Liver (tissue), 9 donors: ENCODE measurements around the gene USP21. TPM values are rescaled to one million over a fixed set of nuclear protein-coding genes. Genes with fewer than 3 reads are reported as not detected.

ENCODE experiments used
- DNase-seq: peaks from one replicate; pipeline ENCODE4 v3.0.0-alpha.2; 2017; ENCODE audit warnings: low spot score
- H3K27ac ChIP-seq, 2 donors: one replicate each; pipeline ENCODE4 v1.7.0; 2013; ENCODE audit warnings: inconsistent platforms in 2 of 2, low read length in 2 of 2, control low read depth in 1 of 2, low read depth in 1 of 2, mild to moderate bottlenecking in 1 of 2
- H3K27me3 ChIP-seq, 4 donors: one replicate each; pipeline versions ENCODE4 v1.6.1 to v1.7.0; 2013; ENCODE audit warnings: low read length in 3 of 4, inconsistent platforms in 1 of 4, mild to moderate bottlenecking in 1 of 4, moderate library complexity in 1 of 4; ENCODE audit not compliant: control insufficient read depth in 4 of 4, insufficient read depth in 4 of 4
- H3K36me3 ChIP-seq, 4 donors: one replicate each; pipeline versions ENCODE4 v1.6.1 to v1.7.0; 2013; ENCODE audit warnings: low read length in 3 of 4, mild to moderate bottlenecking in 3 of 4, low read depth in 1 of 4, moderate library complexity in 1 of 4; ENCODE audit not compliant: control insufficient read depth in 4 of 4, insufficient read depth in 3 of 4
- H3K4me1 ChIP-seq, 4 donors: one replicate each; pipeline versions ENCODE4 v1.6.1 to v1.7.0; 2013; ENCODE audit warnings: low read length in 3 of 4, mild to moderate bottlenecking in 3 of 4, moderate library complexity in 1 of 4; ENCODE audit not compliant: control insufficient read depth in 4 of 4, insufficient read depth in 4 of 4
- H3K4me3 ChIP-seq, 3 donors: one replicate each; pipeline versions ENCODE4 v1.6.1 to v1.7.0; 2013; ENCODE audit warnings: low read length in 3 of 3, control low read depth in 1 of 3, low read depth in 1 of 3, mild to moderate bottlenecking in 1 of 3
- H3K9ac ChIP-seq, 2 donors: one replicate each; pipeline ENCODE4 v1.7.0; 2013; ENCODE audit warnings: low read length in 2 of 2, mild to moderate bottlenecking in 2 of 2, moderate library complexity in 2 of 2, control low read depth in 1 of 2, low read depth in 1 of 2
- H3K9me3 ChIP-seq, 4 donors: one replicate each; pipeline versions ENCODE4 v1.6.1 to v1.7.0; 2013; ENCODE audit warnings: low read length in 3 of 4; ENCODE audit not compliant: control insufficient read depth in 4 of 4
- EGR1 ChIP-seq, 2 donors: IDR thresholded peaks; 2 replicates each; pipeline ENCODE4 v1.6.1; 2016 to 2018; ENCODE audit warnings: antibody characterized with exemption in 2 of 2, low read depth in 2 of 2
- FOXA2 ChIP-seq: IDR thresholded peaks from 2 replicates; pipeline ENCODE4 v1.6.1; 2016; ENCODE audit warnings: antibody characterized with exemption
- GABPA ChIP-seq, 2 donors: IDR thresholded peaks in 1 of 2; conservative IDR thresholded peaks in 1 of 2; 2 replicates each; pipeline ENCODE4 v1.6.1; 2016; ENCODE audit warnings: antibody characterized with exemption in 2 of 2, mild to moderate bottlenecking in 1 of 2, moderate library complexity in 1 of 2
- HNF4A ChIP-seq, 2 donors: conservative IDR thresholded peaks; 2 replicates each; pipeline ENCODE4 v1.6.1; 2016; ENCODE audit warnings: antibody characterized with exemption in 2 of 2, mild to moderate bottlenecking in 2 of 2
- JUND ChIP-seq, 2 donors: IDR thresholded peaks; 2 replicates each; pipeline ENCODE4 v1.6.1; 2016; ENCODE audit warnings: antibody characterized with exemption in 2 of 2
- NR2F2 ChIP-seq: IDR thresholded peaks from 2 replicates; pipeline ENCODE4 v1.6.1; 2016; ENCODE audit warnings: antibody characterized with exemption
- RAD21 ChIP-seq, 2 donors: IDR thresholded peaks; 2 replicates each; pipeline ENCODE4 v1.6.1; 2016; ENCODE audit warnings: antibody characterized with exemption in 2 of 2, mild to moderate bottlenecking in 2 of 2
- SP1 ChIP-seq: IDR thresholded peaks from 2 replicates; pipeline ENCODE4 v1.6.1; 2018; ENCODE audit warnings: antibody characterized with exemption, mild to moderate bottlenecking
- TAF1 ChIP-seq: conservative IDR thresholded peaks from 2 replicates; pipeline ENCODE4 v1.6.1; 2016; ENCODE audit warnings: antibody characterized with exemption, mild to moderate bottlenecking
- YY1 ChIP-seq: IDR thresholded peaks from 2 replicates; pipeline ENCODE4 v1.6.1; 2016; ENCODE audit warnings: antibody characterized with exemption, mild to moderate bottlenecking
- WGBS: extraction: QIAGEN DNeasy Blood & Tissue Kit; methylation state at CpG from one replicate; pipeline ENCODE4 v1.1.7; 2013; 5-methylcytosine and 5-hydroxymethylcytosine counted together
- polyA plus RNA-seq, 2 donors: library from polyadenylated mRNA; stranded (reverse) in 1 of 2; unstranded in 1 of 2; fragments of 200-250 nt in 1 of 2; fragments of >200 nt in 1 of 2; fragmentation: Nextera tagmentation in 1 of 2; extraction: Ambion mirVana in 1 of 2; gene quantifications; one replicate each; pipeline versions ENCODE4 v1.2.1 to v1.2.3, GENCODE V29; 2013 to 2015
- total RNA-seq, 2 donors: library from RNA; depleted of rRNA; stranded (reverse); fragments of >200 nt; gene quantifications; one replicate each; pipeline ENCODE4 v1.2.3, GENCODE V29; 2014
- TF ChIP-seq, protein P1 (sequence below): IDR thresholded peaks from 2 replicates; pipeline ENCODE4 v1.6.1; 2016; ENCODE audit warnings: antibody characterized with exemption
- TF ChIP-seq, protein P2 (sequence below): IDR thresholded peaks from 2 replicates; pipeline ENCODE4 v1.6.1; 2016; ENCODE audit warnings: antibody characterized with exemption
- TF ChIP-seq, protein P3 (sequence below): IDR thresholded peaks from 2 replicates; pipeline ENCODE4 v1.6.1; 2016; ENCODE audit warnings: antibody characterized with exemption, mild to moderate bottlenecking
- TF ChIP-seq, protein P4 (sequence below): IDR thresholded peaks from 2 replicates; pipeline ENCODE4 v1.6.1; 2016; ENCODE audit warnings: antibody characterized with exemption
- TF ChIP-seq, protein P5 (sequence below): fragments of 150-350 bp; IDR thresholded peaks from 2 replicates; pipeline ENCODE4 v1.5.1; 2017; ENCODE audit warnings: improper control_type of control experiment, low read depth, low read length; ENCODE audit not compliant: missing input control
- donor health status: healthy.
- donor health status: healthy.
- donor health status: healthy.
- donor health status: healthy.
- donor health status: healthy.

Gene USP21
- total and polyA plus RNA-seq, 4 donors, result 4.1 to 9.0 (median 6.5) TPM

DNA sequence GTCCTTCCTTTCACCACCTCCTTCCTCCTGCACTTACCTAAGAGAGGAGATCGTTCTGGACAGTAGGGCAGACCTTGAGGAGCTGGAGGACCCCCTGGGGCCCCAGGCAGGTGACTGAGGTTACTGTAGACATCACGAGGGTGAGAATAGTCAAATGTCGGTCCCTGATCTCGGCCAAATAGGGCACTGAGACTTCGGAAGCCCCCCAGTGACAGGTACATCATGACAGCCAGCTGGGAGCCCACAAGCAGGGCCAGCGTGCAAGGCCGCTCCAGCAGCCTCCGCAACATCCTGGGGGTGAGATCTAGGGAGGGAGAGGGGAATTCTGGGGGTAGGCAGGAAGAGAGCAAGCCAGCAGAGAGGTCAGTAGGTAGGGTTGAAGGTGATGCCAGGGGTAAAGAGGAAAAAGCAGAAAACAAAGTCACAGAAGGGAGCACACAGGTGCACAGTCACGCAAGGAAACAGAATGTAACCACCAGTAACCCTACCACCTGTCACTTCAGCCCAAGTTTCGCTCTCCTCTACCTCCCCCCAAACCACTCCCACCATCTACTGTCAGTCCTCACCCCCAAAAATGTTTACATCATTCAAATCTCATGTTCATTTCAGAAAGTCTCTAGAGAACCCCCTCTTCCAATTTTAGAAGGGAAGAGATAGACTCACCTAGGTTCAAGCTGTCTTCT lies 16.6 kb downstream of the USP21 start:
- DNase-seq, result no peak
- peak overlapping the region in 1 of 3 donors; percentile 80 for H3K4me3 ChIP-seq
- peak overlapping the region; percentile 46 to 95 for H3K9ac ChIP-seq
- no peaks in the 10 kb centered on the region for H3K27me3 ChIP-seq
- no peak for TF ChIP-seq JUND (IDR thresholded peaks at IDR 0.05)
- TF ChIP-seq, protein P1, sequence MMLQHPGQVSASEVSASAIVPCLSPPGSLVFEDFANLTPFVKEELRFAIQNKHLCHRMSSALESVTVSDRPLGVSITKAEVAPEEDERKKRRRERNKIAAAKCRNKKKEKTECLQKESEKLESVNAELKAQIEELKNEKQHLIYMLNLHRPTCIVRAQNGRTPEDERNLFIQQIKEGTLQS, result no peak
- H3K27ac ChIP-seq, result peak overlapping the region in 1 of 2 donors; percentile 95
- no peaks in the 10 kb centered on the region for H3K9me3 ChIP-seq
- 94% methylated on average over 10 of the region's 10 CpGs for WGBS
- H3K36me3 ChIP-seq, result peaks cover 2 to 36% (median 25%) of the 10 kb centered on the region in 4 donors
- H3K4me1 ChIP-seq, result peaks cover 0 to 31% (median 26%) of the 10 kb centered on the region in 4 donors

DNA sequence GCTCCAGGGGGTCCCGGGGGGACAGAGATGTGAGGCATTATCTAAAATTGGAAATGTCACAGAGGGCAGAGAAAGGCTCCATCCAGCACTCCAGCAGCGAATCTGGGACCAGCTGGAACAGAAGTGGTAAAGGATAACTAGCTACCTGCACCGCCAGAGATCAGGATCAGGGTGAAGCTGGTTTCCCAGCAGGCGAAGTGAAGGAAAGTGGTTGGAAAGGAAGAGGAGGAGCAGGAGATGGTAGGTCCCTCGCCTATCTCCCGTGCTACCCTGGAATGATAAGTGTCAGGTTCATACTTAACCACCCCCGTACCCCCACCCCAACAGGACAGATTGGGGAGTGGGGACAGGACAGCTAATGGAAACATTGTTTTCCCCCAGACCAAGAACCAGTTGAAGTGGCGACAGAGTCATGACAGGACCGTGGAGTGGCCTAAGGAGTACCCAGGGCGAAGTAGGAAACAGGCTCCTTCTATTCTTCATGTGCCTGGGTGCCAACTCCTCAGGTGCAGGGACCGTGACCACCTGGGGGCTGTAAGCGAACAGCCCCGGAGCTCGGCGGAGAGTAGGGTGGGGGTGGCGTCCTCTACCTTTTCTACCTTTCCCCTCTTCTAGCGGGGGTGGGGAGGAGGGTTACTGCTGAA lies 17.3 kb downstream of the USP21 start:
- no peaks in the 10 kb centered on the region for H3K27me3 ChIP-seq
- peak overlapping the region; percentile 70 to 98 (median 80) for H3K4me3 ChIP-seq
- H3K9ac ChIP-seq, result peak overlapping the region; percentile 46 to 95
- H3K4me1 ChIP-seq, result peaks cover 0 to 31% (median 26%) of the 10 kb centered on the region in 4 donors
- no peaks in the 10 kb centered on the region for H3K9me3 ChIP-seq
- TF ChIP-seq NR2F2 (no peak), RAD21 (IDR thresholded peaks at IDR 0.05) (no peak), TAF1 (no peak), HNF4A (conservative IDR thresholded peaks at IDR 0.05) (no peak), EGR1 (IDR thresholded peaks at IDR 0.05; ENCODE audit: low read depth in 2 of 2) (no peak), YY1 (no peak), SP1 (no peak), JUND (IDR thresholded peaks at IDR 0.05) (no peak), GABPA (IDR thresholded peaks at IDR 0.05 in 1 of 2, conservative IDR thresholded peaks at IDR 0.05 in 1 of 2) (no peak), FOXA2 (no peak)
- TF ChIP-seq, protein P1, result no peak
- TF ChIP-seq, protein P2, sequence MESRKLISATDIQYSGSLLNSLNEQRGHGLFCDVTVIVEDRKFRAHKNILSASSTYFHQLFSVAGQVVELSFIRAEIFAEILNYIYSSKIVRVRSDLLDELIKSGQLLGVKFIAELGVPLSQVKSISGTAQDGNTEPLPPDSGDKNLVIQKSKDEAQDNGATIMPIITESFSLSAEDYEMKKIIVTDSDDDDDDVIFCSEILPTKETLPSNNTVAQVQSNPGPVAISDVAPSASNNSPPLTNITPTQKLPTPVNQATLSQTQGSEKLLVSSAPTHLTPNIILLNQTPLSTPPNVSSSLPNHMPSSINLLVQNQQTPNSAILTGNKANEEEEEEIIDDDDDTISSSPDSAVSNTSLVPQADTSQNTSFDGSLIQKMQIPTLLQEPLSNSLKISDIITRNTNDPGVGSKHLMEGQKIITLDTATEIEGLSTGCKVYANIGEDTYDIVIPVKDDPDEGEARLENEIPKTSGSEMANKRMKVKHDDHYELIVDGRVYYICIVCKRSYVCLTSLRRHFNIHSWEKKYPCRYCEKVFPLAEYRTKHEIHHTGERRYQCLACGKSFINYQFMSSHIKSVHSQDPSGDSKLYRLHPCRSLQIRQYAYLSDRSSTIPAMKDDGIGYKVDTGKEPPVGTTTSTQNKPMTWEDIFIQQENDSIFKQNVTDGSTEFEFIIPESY, result no peak
- TF ChIP-seq, protein P3, sequence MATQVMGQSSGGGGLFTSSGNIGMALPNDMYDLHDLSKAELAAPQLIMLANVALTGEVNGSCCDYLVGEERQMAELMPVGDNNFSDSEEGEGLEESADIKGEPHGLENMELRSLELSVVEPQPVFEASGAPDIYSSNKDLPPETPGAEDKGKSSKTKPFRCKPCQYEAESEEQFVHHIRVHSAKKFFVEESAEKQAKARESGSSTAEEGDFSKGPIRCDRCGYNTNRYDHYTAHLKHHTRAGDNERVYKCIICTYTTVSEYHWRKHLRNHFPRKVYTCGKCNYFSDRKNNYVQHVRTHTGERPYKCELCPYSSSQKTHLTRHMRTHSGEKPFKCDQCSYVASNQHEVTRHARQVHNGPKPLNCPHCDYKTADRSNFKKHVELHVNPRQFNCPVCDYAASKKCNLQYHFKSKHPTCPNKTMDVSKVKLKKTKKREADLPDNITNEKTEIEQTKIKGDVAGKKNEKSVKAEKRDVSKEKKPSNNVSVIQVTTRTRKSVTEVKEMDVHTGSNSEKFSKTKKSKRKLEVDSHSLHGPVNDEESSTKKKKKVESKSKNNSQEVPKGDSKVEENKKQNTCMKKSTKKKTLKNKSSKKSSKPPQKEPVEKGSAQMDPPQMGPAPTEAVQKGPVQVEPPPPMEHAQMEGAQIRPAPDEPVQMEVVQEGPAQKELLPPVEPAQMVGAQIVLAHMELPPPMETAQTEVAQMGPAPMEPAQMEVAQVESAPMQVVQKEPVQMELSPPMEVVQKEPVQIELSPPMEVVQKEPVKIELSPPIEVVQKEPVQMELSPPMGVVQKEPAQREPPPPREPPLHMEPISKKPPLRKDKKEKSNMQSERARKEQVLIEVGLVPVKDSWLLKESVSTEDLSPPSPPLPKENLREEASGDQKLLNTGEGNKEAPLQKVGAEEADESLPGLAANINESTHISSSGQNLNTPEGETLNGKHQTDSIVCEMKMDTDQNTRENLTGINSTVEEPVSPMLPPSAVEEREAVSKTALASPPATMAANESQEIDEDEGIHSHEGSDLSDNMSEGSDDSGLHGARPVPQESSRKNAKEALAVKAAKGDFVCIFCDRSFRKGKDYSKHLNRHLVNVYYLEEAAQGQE, result no peak
- TF ChIP-seq, protein P4, sequence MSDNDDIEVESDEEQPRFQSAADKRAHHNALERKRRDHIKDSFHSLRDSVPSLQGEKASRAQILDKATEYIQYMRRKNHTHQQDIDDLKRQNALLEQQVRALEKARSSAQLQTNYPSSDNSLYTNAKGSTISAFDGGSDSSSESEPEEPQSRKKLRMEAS, result no peak
- TF ChIP-seq, protein P5, sequence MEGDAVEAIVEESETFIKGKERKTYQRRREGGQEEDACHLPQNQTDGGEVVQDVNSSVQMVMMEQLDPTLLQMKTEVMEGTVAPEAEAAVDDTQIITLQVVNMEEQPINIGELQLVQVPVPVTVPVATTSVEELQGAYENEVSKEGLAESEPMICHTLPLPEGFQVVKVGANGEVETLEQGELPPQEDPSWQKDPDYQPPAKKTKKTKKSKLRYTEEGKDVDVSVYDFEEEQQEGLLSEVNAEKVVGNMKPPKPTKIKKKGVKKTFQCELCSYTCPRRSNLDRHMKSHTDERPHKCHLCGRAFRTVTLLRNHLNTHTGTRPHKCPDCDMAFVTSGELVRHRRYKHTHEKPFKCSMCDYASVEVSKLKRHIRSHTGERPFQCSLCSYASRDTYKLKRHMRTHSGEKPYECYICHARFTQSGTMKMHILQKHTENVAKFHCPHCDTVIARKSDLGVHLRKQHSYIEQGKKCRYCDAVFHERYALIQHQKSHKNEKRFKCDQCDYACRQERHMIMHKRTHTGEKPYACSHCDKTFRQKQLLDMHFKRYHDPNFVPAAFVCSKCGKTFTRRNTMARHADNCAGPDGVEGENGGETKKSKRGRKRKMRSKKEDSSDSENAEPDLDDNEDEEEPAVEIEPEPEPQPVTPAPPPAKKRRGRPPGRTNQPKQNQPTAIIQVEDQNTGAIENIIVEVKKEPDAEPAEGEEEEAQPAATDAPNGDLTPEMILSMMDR, result no peak
- H3K36me3 ChIP-seq, result peaks cover 1 to 29% (median 20%) of the 10 kb centered on the region in 4 donors
- no peak for DNase-seq
- peak overlapping the region; percentile 92 to 95 for H3K27ac ChIP-seq
- WGBS, result 25% methylated on average over 17 of the region's 17 CpGs
